NCI-H2171 treated with DMSO at 0.1 percent for 48 hours (cell line): ENCODE results near the gene MARCHF4.

ENCODE experiments used
- DNase-seq: peaks from one replicate; lab custom pipeline; 2025; lab: John Stamatoyannopoulos, UW

Gene MARCHF4

GRCh38 chr2:216371721-216372702 is at the start of gene MARCHF4:
MARCHF4 (minus strand) TSS chr2:216372483; CDS start chr2:216370260, 2,223 bp downstream.
- peak; percentile 54 for DNase-seq

- no peak for DNase-seq
These were observed 48.3 kb upstream of the MARCHF4 start for GRCh38 chr2:216420367-216421101.

GRCh38 chr2:216418981-216419380 is 46.7 kb upstream of the MARCHF4 start:
- DNase-seq: no peak

GRCh38 chr2:216416571-216417307 is 44.5 kb upstream of the MARCHF4 start:
- DNase-seq: no peak

- peak; percentile 34 for DNase-seq
These were observed 43.3 kb upstream of the MARCHF4 start for GRCh38 chr2:216415541-216415940.

GRCh38 chr2:216414772-216415319 is 42.6 kb upstream of the MARCHF4 start:
- DNase-seq: no peak

- no peak for DNase-seq
These were observed 41.6 kb upstream of the MARCHF4 start for GRCh38 chr2:216413882-216414281.

- DNase-seq: peak; percentile 99
These were observed 40.0 kb upstream of the MARCHF4 start, which contains the start of gene SMARCAL1 for GRCh38 chr2:216412022-216412999. SMARCAL1 (plus strand) TSS chr2:216412484; CDS start chr2:216414705, 2,221 bp downstream.

GRCh38 chr2:216410550-216410949 is 38.3 kb upstream of the MARCHF4 start:
- no peak for DNase-seq

GRCh38 chr2:216408426-216409290 is 36.4 kb upstream of the MARCHF4 start:
- peak; percentile 93 for DNase-seq

- peak; percentile 93 for DNase-seq
These were observed 34.5 kb upstream of the MARCHF4 start for GRCh38 chr2:216406826-216407225.

- no peak for DNase-seq
These were observed 33.3 kb upstream of the MARCHF4 start for GRCh38 chr2:216405588-216405987.

- no peak for DNase-seq
These were observed 31.8 kb upstream of the MARCHF4 start for GRCh38 chr2:216404010-216404618.

GRCh38 chr2:216402751-216403150 is 30.5 kb upstream of the MARCHF4 start:
- no peak for DNase-seq

- DNase-seq: peak; percentile 16
These were observed 27.3 kb upstream of the MARCHF4 start for GRCh38 chr2:216399621-216400020.

GRCh38 chr2:216394881-216395280 is 22.6 kb upstream of the MARCHF4 start:
- DNase-seq: no peak

- no peak for DNase-seq
These were observed 20.9 kb upstream of the MARCHF4 start for GRCh38 chr2:216392945-216393840.

- no peak for DNase-seq
These were observed 19.8 kb upstream of the MARCHF4 start for GRCh38 chr2:216392018-216392562.
